Adrenal gland (tissue), 12 donors: ENCODE measurements around the gene TTLL5. TPM values are rescaled to one million over a fixed set of nuclear protein-coding genes. Genes with fewer than 3 reads are reported as not detected.

Source experiments
- DNase-seq, 7 donors: peaks; one replicate each; pipeline ENCODE4 v3.0.0-alpha.2; 2019 to 2020
- H3K27ac ChIP-seq, 5 donors: fragments of 200-600 bp; sonication (generic) in 4 of 5; 1 replicate in 3 of 5; 2 replicates in 2 of 5; pipeline versions ENCODE4 v1.5.1 to v1.8.0; 2016 to 2020; ENCODE audit warnings: mild to moderate bottlenecking in 1 of 5
- H3K27me3 ChIP-seq: fragments of 200-600 bp; 2 replicates; pipeline ENCODE4 v1.8.0; 2021
- H3K36me3 ChIP-seq, 2 donors: fragments of 200-600 bp; replicated peaks in 1 of 2; 1 replicate in 1 of 2; 2 replicates in 1 of 2; pipeline versions ENCODE4 v1.5.1 to v1.8.0; 2018 to 2022
- H3K4me1 ChIP-seq, 2 donors: fragments of 200-600 bp; replicated peaks in 1 of 2; 1 replicate in 1 of 2; 2 replicates in 1 of 2; pipeline versions ENCODE4 v1.5.1 to v1.8.0; 2018 to 2021
- H3K4me3 ChIP-seq, 4 donors: fragments of 200-600 bp; sonication (generic) in 3 of 4; one replicate each; pipeline ENCODE4 v1.5.1; 2016 to 2018
- H3K9me3 ChIP-seq, 3 donors: fragments of 200-600 bp; sonication (generic) in 1 of 3; replicated peaks in 1 of 3; 1 replicate in 2 of 3; 2 replicates in 1 of 3; pipeline versions ENCODE4 v1.5.1 to v1.8.0; 2016 to 2021
- POLR2A ChIP-seq, 2 donors: fragments of 450-650 bp; IDR thresholded peaks; one replicate each; pipeline ENCODE4 v1.6.1; 2017; ENCODE audit warnings: antibody characterized with exemption in 2 of 2, mild to moderate bottlenecking in 2 of 2, moderate library complexity in 1 of 2
- WGBS, 4 donors: extraction: QIAGEN DNeasy Blood & Tissue Kit in 2 of 4; methylation state at CpG; one replicate each; pipeline versions ENCODE4 v1.1.5 to v1.1.7; 2013 to 2017; 5-methylcytosine and 5-hydroxymethylcytosine counted together
- intact Hi-C, 2 donors: fragments of 100-400 bp; cut with DNase I; formaldehyde crosslinking; loops; one replicate each; pipeline versions ENCODE4 v1.14.1 to v1.15.0; 2022 to 2023
- polyA plus RNA-seq, 3 donors: library from polyadenylated mRNA; stranded (reverse); fragments of 200-250 nt in 2 of 3; fragments of 350-450 nt in 1 of 3; fragmentation: Illumina TruSeq in 1 of 3; extraction: RNeasy Lipid Tissue Mini Kit (QIAGEN cat#74804) in 1 of 3; gene quantifications; one replicate each; pipeline ENCODE4 v1.2.3, GENCODE V29; 2013 to 2014
- total RNA-seq, 9 donors: library from RNA; depleted of rRNA in 4 of 9; stranded (reverse); fragments of >200 nt in 4 of 9; fragments of 120-200 nt in 1 of 9; fragmentation: NEBNext Ultra II Directional in 1 of 9; extraction: Animal tissue kit (Norgen Biotek cat#: 25700) in 1 of 9; gene quantifications; one replicate each; pipeline versions ENCODE4 v1.1.0 to v1.2.4, GENCODE V29; 2013 to 2023
- TF ChIP-seq, protein P1 (sequence below), 6 experiments: fragments of 450-650 bp in 4 of 6; fragments of 200-600 bp in 2 of 6; sonication (generic) in 1 of 6; IDR thresholded peaks; 1 replicate in 5 of 6; 2 replicates in 1 of 6; pipeline versions ENCODE4 v1.5.1 to v1.8.0; 2016 to 2021; ENCODE audit warnings: antibody characterized with exemption in 6 of 6, mild to moderate bottlenecking in 2 of 6, moderate library complexity in 1 of 6
- donor health status: healthy with polysubstance abuse.
- donor health status: Bipolar disorder and iron deficiency.
- donor health status: DM: yes; HTN: yes; CAD: no.
- donor health status: DM: no; HTN: no; CAD: no.
- donor health status: DM: no; HTN: no; CAD: no.
- donor health status: DM: yes; HTN: yes; CAD: no.

The TTLL5 gene
- total and polyA plus RNA-seq, 12 donors, result 12.7 to 34.0 (median 24.1) TPM

DNA sequence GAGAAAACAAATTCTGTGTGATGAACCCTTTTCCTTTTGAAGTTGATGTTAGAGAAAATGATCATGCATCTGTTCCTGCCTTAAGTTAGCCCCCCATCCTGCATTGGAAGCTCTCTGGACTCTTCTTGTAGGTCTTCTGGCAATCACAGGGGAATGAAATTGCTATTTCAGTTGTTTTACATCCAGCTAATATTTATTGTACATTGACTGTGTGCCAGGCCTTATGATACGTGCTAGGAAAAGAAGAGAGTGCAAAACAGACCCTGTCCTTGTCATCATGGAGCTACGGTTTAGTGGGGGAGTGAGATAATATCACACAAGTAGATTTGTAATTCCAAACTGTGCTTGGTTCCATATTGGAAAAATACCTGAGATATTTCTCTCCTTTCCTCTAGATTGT, 202.2 kb downstream of the TTLL5 start:
- intact Hi-C loops, result no loop called here
- Histone ChIP-seq H3K36me3 (no peaks in the 10 kb centered on the region), H3K27me3 (no peaks in the 10 kb centered on the region), H3K9me3 (no peaks in the 10 kb centered on the region), H3K4me1 (peaks cover 0 to 19% of the 10 kb centered on the region in 2 donors), H3K27ac (no peak overlapping the region), H3K4me3 (no peak overlapping the region)
- WGBS, 4 donors, result 80 to 98% (median 93%) methylated on average over 2 of the region's 2 CpGs
- TF ChIP-seq, protein P1, sequence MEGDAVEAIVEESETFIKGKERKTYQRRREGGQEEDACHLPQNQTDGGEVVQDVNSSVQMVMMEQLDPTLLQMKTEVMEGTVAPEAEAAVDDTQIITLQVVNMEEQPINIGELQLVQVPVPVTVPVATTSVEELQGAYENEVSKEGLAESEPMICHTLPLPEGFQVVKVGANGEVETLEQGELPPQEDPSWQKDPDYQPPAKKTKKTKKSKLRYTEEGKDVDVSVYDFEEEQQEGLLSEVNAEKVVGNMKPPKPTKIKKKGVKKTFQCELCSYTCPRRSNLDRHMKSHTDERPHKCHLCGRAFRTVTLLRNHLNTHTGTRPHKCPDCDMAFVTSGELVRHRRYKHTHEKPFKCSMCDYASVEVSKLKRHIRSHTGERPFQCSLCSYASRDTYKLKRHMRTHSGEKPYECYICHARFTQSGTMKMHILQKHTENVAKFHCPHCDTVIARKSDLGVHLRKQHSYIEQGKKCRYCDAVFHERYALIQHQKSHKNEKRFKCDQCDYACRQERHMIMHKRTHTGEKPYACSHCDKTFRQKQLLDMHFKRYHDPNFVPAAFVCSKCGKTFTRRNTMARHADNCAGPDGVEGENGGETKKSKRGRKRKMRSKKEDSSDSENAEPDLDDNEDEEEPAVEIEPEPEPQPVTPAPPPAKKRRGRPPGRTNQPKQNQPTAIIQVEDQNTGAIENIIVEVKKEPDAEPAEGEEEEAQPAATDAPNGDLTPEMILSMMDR (IDR thresholded peaks at IDR 0.05), result no peak
- no peak for TF ChIP-seq POLR2A (IDR thresholded peaks at IDR 0.05)
- DNase-seq, result no peak

DNA sequence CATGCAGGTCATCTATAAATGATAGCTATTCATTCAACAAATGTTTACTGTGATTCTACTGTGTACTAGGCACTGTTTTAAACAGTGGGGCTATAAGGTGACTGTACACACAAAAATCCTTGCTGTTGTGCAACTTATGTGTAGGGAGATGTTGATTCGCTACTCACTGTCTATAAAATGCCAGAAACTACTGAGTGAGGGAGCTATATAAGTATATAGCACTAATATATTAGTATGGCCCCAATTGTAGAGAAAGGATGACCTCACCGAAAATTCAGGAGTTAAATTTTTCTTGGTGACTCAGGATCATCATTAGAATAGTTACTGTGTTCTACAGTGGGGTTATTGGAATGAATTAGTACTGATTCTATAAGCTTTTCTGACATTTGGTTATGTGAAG, 203.3 kb downstream of the TTLL5 start:
- Histone ChIP-seq H3K27me3 (no peaks in the 10 kb centered on the region), H3K36me3 (no peaks in the 10 kb centered on the region), H3K4me3 (no peak overlapping the region), H3K4me1 (peaks cover 0 to 19% of the 10 kb centered on the region in 2 donors), H3K9me3 (no peaks in the 10 kb centered on the region), H3K27ac (no peak overlapping the region)
- no peak for TF ChIP-seq POLR2A (IDR thresholded peaks at IDR 0.05)
- intact Hi-C loops, result no loop called here
- 93 to 98% (median 96%) methylated on average over 2 of the region's 2 CpGs for WGBS, 4 donors
- DNase-seq, result no peak

DNA sequence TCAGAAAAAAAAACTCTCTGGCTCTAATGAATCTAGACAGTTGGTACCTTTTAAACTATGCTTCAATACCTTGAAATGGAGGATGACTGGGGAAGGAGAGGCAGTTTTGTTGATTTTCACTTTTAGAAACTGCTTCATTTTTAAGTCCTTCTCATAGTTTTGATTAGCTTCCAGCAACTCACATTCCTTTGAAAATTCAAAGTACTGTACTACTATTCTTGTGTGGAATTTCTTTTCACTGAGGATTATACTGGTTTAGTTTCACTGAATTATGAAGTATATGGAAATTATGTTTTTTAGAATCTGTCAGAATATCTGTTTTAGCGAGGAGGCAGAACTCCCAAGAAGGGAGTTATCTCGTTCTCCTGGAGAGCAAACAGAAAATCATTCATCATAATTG, 204.5 kb downstream of the TTLL5 start:
- H3K9me3 ChIP-seq, result no peaks in the 10 kb centered on the region
- H3K36me3 ChIP-seq, result no peaks in the 10 kb centered on the region
- no peaks in the 10 kb centered on the region for H3K27me3 ChIP-seq
- WGBS, 4 donors, result 69 to 79% (median 73%) methylated on average over 2 of the region's 2 CpGs
- DNase-seq, result no peak
- H3K4me3 ChIP-seq, result no peak overlapping the region
- intact Hi-C loops, result no loop called here
- peaks cover 0 to 18% of the 10 kb centered on the region in 2 donors for H3K4me1 ChIP-seq
- TF ChIP-seq, protein P1 (IDR thresholded peaks at IDR 0.05), result no peak
- TF ChIP-seq POLR2A (IDR thresholded peaks at IDR 0.05), result no peak
- no peak overlapping the region for H3K27ac ChIP-seq

DNA sequence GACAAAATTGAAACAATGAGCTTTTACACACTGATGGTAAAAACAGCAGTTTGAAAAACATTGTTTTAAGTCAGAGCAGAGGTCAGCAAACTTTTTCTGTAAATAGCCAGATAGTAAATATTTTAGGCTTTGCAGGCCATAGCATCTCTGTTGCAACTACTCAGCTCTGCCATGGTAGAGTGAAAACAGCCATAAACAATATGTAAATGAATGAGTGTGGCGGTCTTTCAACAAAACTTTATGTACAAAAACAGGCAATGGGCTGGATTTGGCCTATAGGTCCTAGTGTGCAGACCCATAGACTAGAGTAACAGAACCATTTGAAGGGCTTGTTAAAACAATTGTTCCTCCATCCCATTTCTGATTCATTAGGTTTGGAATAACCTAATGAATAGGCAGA, 205.9 kb downstream of the TTLL5 start:
- Histone ChIP-seq H3K27me3 (no peaks in the 10 kb centered on the region), H3K27ac (no peak overlapping the region), H3K4me1 (peaks cover 0 to 5% of the 10 kb centered on the region in 2 donors), H3K4me3 (no peak overlapping the region), H3K36me3 (no peaks in the 10 kb centered on the region), H3K9me3 (no peaks in the 10 kb centered on the region)
- 89 to 100% (median 96%) methylated on average over 1 of the region's 1 CpG for WGBS, 4 donors
- no peak for DNase-seq
- intact Hi-C loops, result no loop called here
- TF ChIP-seq, protein P1 (IDR thresholded peaks at IDR 0.05), result no peak
- no peak for TF ChIP-seq POLR2A (IDR thresholded peaks at IDR 0.05)

DNA sequence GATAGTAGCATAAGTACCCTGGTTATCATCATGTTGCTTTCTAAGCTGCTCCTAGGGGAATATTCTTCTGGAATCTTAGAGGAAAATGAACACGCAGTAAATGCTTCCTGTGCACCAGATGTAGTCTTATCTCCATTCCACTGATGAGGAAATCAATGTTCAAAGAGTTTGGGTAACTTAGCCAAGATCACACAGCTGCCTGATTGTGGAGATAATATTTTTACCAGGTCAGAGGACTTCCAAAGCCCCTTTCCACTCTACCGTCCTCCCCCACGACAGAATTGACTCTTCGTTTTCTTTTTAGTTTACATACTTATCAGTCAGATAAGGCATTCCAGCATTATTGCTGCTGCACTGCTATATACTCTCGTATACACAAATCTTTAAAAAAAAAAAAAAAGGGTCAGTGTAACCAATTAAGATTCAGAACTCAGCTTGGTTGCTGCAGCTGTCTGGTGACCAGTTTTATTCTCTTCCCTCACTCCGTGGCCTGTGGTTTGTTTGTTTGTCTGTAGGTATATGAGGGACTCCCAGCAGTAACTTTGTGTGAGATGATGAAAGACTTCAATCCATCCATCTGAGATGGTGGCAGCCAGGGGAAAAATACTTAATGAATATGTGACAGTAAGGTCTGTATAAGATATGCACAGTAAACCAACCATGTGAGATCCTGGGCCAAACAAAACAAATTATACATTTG, 210.3 kb downstream of the TTLL5 start:
- TF ChIP-seq, protein P1 (IDR thresholded peaks at IDR 0.05), result no peak
- TF ChIP-seq POLR2A (IDR thresholded peaks at IDR 0.05), result no peak
- H3K4me1 ChIP-seq, result peaks cover 0 to 5% of the 10 kb centered on the region in 2 donors
- no peak overlapping the region for H3K27ac ChIP-seq
- H3K27me3 ChIP-seq, result no peaks in the 10 kb centered on the region
- no peak for DNase-seq
- no peaks in the 10 kb centered on the region for H3K9me3 ChIP-seq
- 70 to 82% (median 71%) methylated on average over 6 of the region's 6 CpGs for WGBS, 4 donors
- H3K36me3 ChIP-seq, result no peaks in the 10 kb centered on the region
- intact Hi-C loops, result no loop called here
- H3K4me3 ChIP-seq, result no peak overlapping the region
